ENCODE results near the gene RGS18. TPM values are rescaled to one million over a fixed set of nuclear protein-coding genes. Genes with fewer than 3 reads are reported as not detected.

RGS18 gene
- total and polyA plus RNA-seq, 2 of the 8 experiments (the other 6 are each of a cell fraction or from before 2014, with no cell fraction given): not detected

DNA sequence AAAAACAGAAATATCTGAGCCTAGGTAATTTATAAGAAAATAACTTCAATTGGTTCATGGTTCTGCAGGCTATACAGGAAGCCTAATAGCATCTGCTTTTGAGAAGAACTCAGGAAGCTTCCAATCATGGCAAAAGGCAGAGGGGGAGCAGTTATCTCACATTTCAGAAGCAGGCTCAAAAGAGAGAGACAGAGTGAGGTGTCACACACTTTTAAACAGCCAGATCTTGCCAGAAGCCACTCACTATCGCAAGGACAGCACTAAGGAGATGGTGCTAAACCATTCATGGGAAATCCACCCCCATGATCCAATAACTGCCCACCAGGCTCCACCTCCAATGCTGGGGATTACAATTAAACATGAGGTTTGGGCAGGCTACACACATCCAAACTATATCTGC, 25.5 kb downstream of the RGS18 start:
- Histone ChIP-seq H3K18ac (ENCODE audit: extremely low read depth, low read length) (no peak overlapping the region), H3K9me3 (ENCODE audit: insufficient read depth in 2 of 2, low read depth in 1 of 2, low read length in 1 of 2) (no peaks in the 10 kb centered on the region), H2BK5ac (ENCODE audit: low read depth, low read length) (no peak overlapping the region), H4K20me1 (replicated peaks in 1 of 2; ENCODE audit: control insufficient read depth in 1 of 2, insufficient read depth in 2 of 2, low read length in 2 of 2) (no peaks in the 10 kb centered on the region), H2BK120ac (replicated peaks; ENCODE audit: low read depth, low read length) (no peak overlapping the region), H3K79me1 (ENCODE audit: low read depth, low read length) (no peaks in the 10 kb centered on the region), H2BK15ac (ENCODE audit: low read length) (no peak overlapping the region), H3K27ac (ENCODE audit: low read depth, low read length) (no peak overlapping the region), H2BK20ac (ENCODE audit: low read length) (no peak overlapping the region), H3K23ac (ENCODE audit: insufficient read length) (no peak overlapping the region), H2AK5ac (ENCODE audit: low read depth, low read length) (no peak overlapping the region), H3K9ac (replicated peaks in 1 of 4; ENCODE audit: extremely low read depth in 1 of 4, low read depth in 3 of 4, low read length in 3 of 4) (no peak overlapping the region), H2BK12ac (ENCODE audit: low read depth, low read length) (no peak overlapping the region), H2AFZ (ENCODE audit: low read length) (0 out of 2 replicates have a peak overlapping the region, but pooled peaks have one; percentile 79), H3K36me3 (ENCODE audit: control insufficient read depth in 2 of 4, insufficient read depth in 4 of 4, low read length in 3 of 4) (no peaks in the 10 kb centered on the region), H3K27me3 (replicated peaks in 1 of 4; ENCODE audit: control insufficient read depth in 3 of 4, extremely low read depth in 1 of 4, insufficient read depth in 3 of 4, low read length in 3 of 4) (no peaks in the 10 kb centered on the region), H3K4me3 (ENCODE audit: extremely low read depth in 1 of 4, insufficient read depth in 2 of 4, low read depth in 3 of 4, low read length in 4 of 4) (no peak overlapping the region), H4K91ac (replicated peaks; ENCODE audit: insufficient read length, low read length) (no peak overlapping the region), H3K4me1 (replicated peaks in 1 of 4; ENCODE audit: control insufficient read depth in 3 of 4, insufficient read depth in 4 of 4, low read length in 3 of 4) (no peaks in the 10 kb centered on the region), H3K56ac (replicated peaks; ENCODE audit: insufficient read length, low read depth, low read length) (no peak overlapping the region), H4K8ac (ENCODE audit: extremely low read depth, insufficient read depth, low read length) (no peak overlapping the region), H3K4ac (replicated peaks; ENCODE audit: insufficient read length, low read depth, low read length) (no peak overlapping the region), H4K5ac (ENCODE audit: insufficient read length, low read depth, low read length) (no peak overlapping the region), H3K14ac (ENCODE audit: insufficient read length) (no peak overlapping the region), H3K23me2 (ENCODE audit: low read depth, low read length) (no peaks in the 10 kb centered on the region), H3K79me2 (ENCODE audit: control insufficient read depth in 1 of 2, insufficient read depth in 2 of 2, low read length in 2 of 2) (no peaks in the 10 kb centered on the region), H3K4me2 (ENCODE audit: insufficient read depth in 1 of 2, low read depth in 2 of 2, low read length in 2 of 2) (no peak overlapping the region)
- CTCF ChIA-PET (ENCODE audit: partially characterized antibody): no interaction called here
- DNase-seq (ENCODE audit: low read depth in 1 of 2, low spot score in 2 of 2) (no peak), FAIRE-seq (no peak)
- 100% methylated on average over 1 of the region's 1 CpG; no CpG with 5 or more reads in 1 of the 2 experiments for WGBS, 2 experiments (ENCODE audit: extremely low coverage in 1 of 2, insufficient coverage in 1 of 2, insufficient read length in 1 of 2, insufficient replicate concordance in 2 of 2, low coverage in 1 of 2, low lambda C conversion rate in 2 of 2, missing lambda C conversion rate in 1 of 2)
- no peak for TF ChIP-seq NRF1 (IDR thresholded peaks at IDR 0.05; ENCODE audit: low read depth, low read length)
- no peak for TF ChIP-seq MAFK (IDR thresholded peaks at IDR 0.05; ENCODE audit: low read depth, low read length)
- TF ChIP-seq POLR2A (IDR thresholded peaks at IDR 0.05; ENCODE audit: control extremely low read depth in 1 of 2, low read depth in 2 of 2, low read length in 2 of 2): no peak
- TF ChIP-seq EP300 (IDR thresholded peaks at IDR 0.05; ENCODE audit: borderline replicate concordance in 1 of 2, low read depth in 2 of 2, low read length in 2 of 2): no peak
- no peak for TF ChIP-seq SIN3A (conservative IDR thresholded peaks at IDR 0.05 in 1 of 2, IDR thresholded peaks at IDR 0.05 in 1 of 2; ENCODE audit: low read depth in 1 of 2, low read length in 2 of 2)
- no peak for TF ChIP-seq GABPA (IDR thresholded peaks at IDR 0.05; ENCODE audit: borderline replicate concordance, insufficient read depth, low read length)
- POLR2A ChIA-PET (ENCODE audit: partially characterized antibody): no interaction called here
